Activated CD4-positive, alpha-beta T cell treated with anti-CD3 and anti-CD28 coated beads, Interleukin-2, amount 50 U/mL, for 4 hours (primary cell): ENCODE measurements around the gene PADI2.

Experiments used
- DNase-seq, 2 experiments: peaks; one replicate each; pipeline ENCODE4 v3.0.0-alpha.2; 2020

Gene PADI2

GRCh38 chr1:17112076-17112475 is 7.2 kb downstream of the PADI2 start:
- DNase-seq: no peak

GRCh38 chr1:17110555-17110926 is 8.7 kb downstream of the PADI2 start:
- DNase-seq: no peak

GRCh38 chr1:17109892-17110554 is 9.2 kb downstream of the PADI2 start:
- DNase-seq: no peak

GRCh38 chr1:17108786-17109185 is 10.5 kb downstream of the PADI2 start:
- no peak for DNase-seq

GRCh38 chr1:17108360-17108759 is 10.9 kb downstream of the PADI2 start:
- no peak for DNase-seq

DNA sequence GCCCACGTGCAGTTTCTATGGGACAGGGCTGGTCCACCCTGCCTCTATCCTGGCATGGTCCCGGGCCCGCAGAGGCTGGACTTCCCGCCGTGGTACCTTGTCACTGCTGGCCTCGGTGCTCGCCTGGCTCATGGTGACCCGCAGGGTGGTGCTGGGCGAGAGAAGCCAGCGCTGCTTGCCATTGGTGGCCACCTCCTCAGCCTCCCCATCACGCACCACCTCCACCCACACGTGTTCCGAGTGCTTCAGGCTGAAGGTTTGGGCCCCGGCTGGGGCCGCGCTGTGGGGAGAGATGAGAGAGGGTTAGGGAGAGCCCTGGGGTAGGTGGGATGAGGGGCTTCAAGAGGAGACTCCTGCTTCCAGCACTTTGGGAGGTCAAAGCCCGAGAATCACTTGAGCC is 14.5 kb downstream of the PADI2 start:
- DNase-seq: no peak

DNA sequence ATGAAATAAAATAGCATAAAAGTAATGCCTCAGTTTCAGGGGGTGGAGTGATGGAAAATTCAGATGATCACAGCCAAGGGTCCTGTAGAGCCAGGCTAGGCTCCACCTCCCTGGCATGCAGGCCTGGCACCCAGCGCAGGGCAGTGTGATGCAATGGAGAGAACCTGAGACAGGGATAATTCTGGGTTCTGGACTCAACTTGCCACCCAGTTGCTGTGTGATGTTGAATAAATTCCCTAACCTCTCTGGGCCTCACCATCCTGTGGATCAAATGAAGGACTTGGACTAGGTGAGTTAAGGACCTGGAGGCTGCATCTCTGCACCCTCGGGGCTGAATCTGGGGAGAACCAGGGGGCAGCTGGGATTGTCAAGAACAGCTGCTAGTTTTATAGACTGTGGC is 17.0 kb downstream of the PADI2 start:
- DNase-seq: no peak

GRCh38 chr1:17101261-17101660 is 18.0 kb downstream of the PADI2 start:
- no peak for DNase-seq

DNA sequence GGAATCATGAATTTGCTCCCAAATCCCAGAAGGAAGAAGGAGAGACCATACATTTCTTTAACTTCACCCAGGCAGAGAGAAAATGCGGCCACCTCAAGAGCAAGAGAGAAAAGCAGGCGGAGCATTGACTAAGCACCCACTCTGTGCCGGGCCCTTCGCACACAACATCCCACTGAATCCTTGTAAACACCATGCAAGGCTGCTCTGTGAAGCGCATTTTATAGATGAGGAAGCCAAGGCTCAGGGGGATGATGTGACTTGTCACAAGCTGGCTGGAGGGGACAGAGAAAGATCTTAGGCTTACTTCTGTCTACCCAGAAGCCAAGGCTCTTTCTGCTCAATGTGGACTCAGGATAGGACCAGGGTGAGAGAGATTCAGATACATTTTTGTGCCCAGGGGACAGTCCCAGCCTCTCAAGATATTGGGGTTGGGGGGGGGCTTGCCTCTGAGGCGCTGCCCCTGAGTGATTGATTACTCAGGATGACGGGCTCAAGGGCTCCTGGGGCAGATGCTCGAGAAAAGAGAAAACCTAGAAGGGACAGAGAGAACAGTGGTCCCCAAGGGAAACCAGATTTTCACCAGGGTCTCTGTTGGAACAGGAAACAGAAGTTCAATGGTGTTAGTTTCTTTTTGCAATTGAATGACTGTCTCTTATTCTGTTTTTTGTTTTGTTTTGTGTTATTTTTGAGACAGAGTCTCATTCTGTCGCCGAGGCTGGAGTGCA is 19.5 kb downstream of the PADI2 start:
- DNase-seq: no peak

DNA sequence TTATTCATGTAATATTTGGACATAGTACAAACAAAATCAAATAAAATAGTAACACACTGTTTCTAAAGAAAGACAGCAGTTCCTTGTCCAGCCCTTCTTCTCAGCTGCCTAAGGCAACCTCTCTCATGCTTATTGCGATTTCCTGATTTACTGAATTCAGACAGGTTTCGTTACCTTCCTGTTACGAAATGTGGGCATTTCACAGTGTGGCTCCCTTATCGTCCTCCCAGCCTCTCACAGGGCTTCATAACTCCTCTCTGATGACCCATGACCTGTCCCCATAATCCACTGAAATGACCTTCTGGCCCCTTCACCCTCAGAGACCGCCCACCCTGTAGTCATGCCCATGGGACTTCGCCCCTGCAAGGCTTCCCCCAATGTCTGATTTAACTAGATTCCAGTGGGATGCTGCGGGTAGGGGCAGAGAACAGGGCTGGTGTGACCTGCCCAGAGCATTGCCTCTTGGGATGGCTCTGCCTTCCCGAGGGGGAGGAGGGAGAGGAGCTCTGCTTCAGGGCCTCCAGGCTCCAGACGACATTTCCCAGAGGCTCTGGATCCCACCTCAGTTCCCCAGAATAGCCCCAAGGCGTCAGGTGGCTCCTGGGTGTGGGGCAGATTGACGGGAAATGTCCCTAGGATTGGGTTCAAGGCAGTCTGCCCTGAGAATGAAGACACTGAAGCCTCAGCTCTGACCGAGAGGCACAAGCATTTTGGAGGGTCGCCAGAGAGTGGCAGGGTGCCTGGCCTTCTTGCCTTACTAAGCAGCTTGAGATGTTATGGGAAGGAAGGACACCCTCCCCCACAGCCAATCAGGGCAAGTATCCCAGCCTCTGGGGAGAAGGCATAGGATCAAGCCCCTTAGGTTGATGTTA is 20.6 kb downstream of the PADI2 start:
- no peak for DNase-seq

- no peak for DNase-seq
Observed at GRCh38 chr1:17097787-17098186, 21.5 kb downstream of the PADI2 start.

GRCh38 chr1:17097147-17097546 is 22.1 kb downstream of the PADI2 start:
- DNase-seq: no peak

DNA sequence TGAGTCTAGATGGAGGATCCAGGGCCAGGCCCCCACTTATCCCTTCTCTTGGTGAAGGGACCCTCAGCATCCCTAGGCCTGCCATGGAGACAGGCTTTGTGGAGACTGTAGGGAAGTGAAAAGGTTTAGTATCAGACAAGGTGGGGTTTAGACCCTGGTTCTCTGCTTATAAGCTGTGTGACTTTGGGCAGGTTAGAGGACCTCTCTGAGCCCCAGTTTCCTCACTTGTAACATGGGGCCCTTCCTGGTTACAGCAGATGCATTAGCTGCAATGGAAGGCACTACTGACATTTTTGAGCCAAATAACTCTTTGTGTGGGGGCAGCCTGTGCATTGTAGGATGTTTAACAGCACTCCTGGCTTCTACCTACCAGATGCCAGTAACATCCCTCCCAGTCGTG is 22.7 kb downstream of the PADI2 start:
- DNase-seq: no peak

DNA sequence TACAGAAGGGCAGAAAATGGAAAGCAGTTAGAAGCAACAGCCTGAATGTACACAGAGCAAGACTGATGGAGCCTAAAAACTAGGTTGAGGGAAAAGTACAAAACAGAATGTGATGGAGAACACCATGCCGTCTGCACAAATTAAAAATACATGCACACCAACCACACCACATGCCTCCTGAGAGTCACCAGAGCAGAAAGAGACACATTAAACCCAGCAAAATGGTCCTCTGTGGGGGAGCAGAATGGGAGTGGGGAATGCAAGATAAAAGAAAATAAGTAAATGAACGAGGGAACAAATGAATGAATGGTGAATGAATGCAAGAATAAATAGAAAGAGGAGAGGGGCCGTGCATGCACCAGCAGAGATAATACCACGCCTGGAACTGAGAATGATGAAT is 24.1 kb downstream of the PADI2 start:
- DNase-seq: no peak

GRCh38 chr1:17094664-17095063 is 24.6 kb downstream of the PADI2 start:
- no peak for DNase-seq

- DNase-seq: no peak
Observed at GRCh38 chr1:17093822-17094393, 25.3 kb downstream of the PADI2 start.

- no peak for DNase-seq
Observed at GRCh38 chr1:17091252-17091651, 28.0 kb downstream of the PADI2 start.

- DNase-seq: no peak
Observed at GRCh38 chr1:17089506-17089905, 29.7 kb downstream of the PADI2 start.

GRCh38 chr1:17086751-17087150 is 32.5 kb downstream of the PADI2 start:
- no peak for DNase-seq

- no peak for DNase-seq
Observed at GRCh38 chr1:17084787-17085186, 34.5 kb downstream of the PADI2 start.

DNA sequence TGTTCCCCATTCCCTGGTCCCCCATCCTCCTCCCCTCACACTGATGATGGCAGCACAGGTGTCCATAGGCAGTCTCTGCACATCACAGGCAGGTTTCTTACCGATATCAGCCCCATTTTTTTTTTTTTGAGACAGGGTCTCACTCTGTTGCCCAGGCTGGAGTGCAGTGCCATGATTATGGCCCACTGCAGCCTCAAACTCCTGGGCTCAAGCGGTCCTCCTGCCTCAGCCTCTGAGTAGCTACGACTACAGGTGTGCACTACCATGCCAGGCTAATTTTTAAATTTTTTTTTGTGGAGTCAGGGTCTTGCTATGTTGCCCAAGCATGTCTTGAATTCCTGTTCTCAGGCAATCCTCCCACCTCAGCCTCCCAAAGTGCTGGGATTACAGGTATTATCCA is 36.5 kb downstream of the PADI2 start:
- DNase-seq: no peak

DNA sequence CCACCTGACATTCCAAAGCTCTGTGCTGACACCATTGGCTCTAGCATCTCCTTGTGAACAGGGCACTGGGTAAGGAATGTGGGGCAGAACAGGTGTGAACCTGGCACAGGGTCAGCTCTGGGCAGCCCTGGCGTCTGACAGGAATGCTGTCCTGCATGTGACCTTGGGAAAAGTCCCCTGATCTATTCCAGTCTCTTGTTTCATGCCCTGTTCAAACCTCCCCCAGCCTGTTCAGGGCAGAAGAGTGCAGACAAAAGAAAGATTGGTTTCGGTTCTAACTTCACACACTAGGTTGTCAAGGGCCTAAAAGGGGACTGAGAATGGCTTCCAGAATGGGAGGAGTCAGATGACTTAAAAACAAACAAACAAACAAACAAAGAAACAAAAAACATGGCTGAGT is 37.8 kb downstream of the PADI2 start:
- no peak for DNase-seq

GRCh38 chr1:17080880-17081279 is 38.4 kb downstream of the PADI2 start:
- no peak for DNase-seq
